HepG2 (cell line): ENCODE measurements around the gene CBFA2T2. TPM values are rescaled to one million over a fixed set of nuclear protein-coding genes. Genes with fewer than 3 reads are reported as not detected.

Experiments
- ATAC-seq: fragments of 200-7000 bp; cut with Tn5 transposase; 3 replicates; pipeline ENCODE4 v1.9.1; 2020; ENCODE audit warnings: mild to moderate bottlenecking, moderate library complexity
- BruUV-seq: library from RNA; stranded (reverse); fragments of 400-500 nt; replicated peaks from 2 replicates; lab custom pipeline; 2021; lab: Mats Ljungman, UMichigan
- CTCF ChIA-PET: fragments of 300-600 bp; formaldehyde crosslinking; extraction: SDS; loops from one replicate; lab custom pipeline; 2021; ENCODE audit warnings: low total read pairs, inconsistent platforms, low intra/inter-chr PET ratio; lab: Yijun Ruan, JAX
- POLR2A ChIA-PET: fragments of 350-600 bp; sonication (Branson Sonifier 250); formaldehyde crosslinking; loops from one replicate; lab custom pipeline; 2020; ENCODE audit warnings: antibody characterized with exemption, inconsistent platforms; lab: Yijun Ruan, JAX
- DNase-seq: peaks from one replicate; pipeline ENCODE4 v3.0.0-alpha.2; 2015; ENCODE audit warnings: low spot score
- FAIRE-seq: peaks from 3 replicates; lab custom pipeline; 2011; peaks lifted over from hg19 to GRCh38; lab: Jason Lieb, UNC
- H2AFZ ChIP-seq: one replicate; pipeline ENCODE4 v1.6.1; 2011; ENCODE audit warnings: low read length, inconsistent platforms
- H3K27ac ChIP-seq: fragments of 300-600 bp; 3 replicates; pipeline ENCODE4 v1.8.0; 2011; ENCODE audit warnings: mixed run types, mild to moderate bottlenecking, mixed read lengths, low read length, inconsistent platforms; ENCODE audit not compliant: insufficient read depth; ENCODE audit errors: extremely low read length
- H3K27me3 ChIP-seq, 2 experiments: fragments of 200-600 bp in 1 of 2; 2 replicates in 1 of 2; 3 replicates in 1 of 2; pipeline versions ENCODE4 v1.6.0 to v1.8.0; 2011; ENCODE audit warnings: low read length in 2 of 2, mild to moderate bottlenecking in 2 of 2, moderate library complexity in 2 of 2, inconsistent platforms in 1 of 2; ENCODE audit not compliant: insufficient read depth in 2 of 2, control insufficient read depth in 1 of 2
- H3K36me3 ChIP-seq, 2 experiments: fragments of 200-600 bp in 1 of 2; replicated peaks in 1 of 2; 2 replicates in 1 of 2; 3 replicates in 1 of 2; pipeline versions ENCODE4 v1.5.1 to v1.8.0; 2011; ENCODE audit warnings: low read length in 2 of 2, inconsistent platforms in 1 of 2; ENCODE audit not compliant: insufficient read depth in 2 of 2, control insufficient read depth in 1 of 2
- H3K4me1 ChIP-seq: 2 replicates; pipeline ENCODE4 v1.5.1; 2012; ENCODE audit warnings: low read length, inconsistent platforms; ENCODE audit not compliant: insufficient read depth
- H3K4me2 ChIP-seq: 2 replicates; pipeline ENCODE4 v1.6.0; 2011; ENCODE audit warnings: low read depth, low read length, inconsistent platforms
- H3K4me3 ChIP-seq, 3 experiments: fragments of 200-600 bp in 1 of 3; sonication (generic), shearing (Covaris generic) in 1 of 3; replicated peaks in 1 of 3; 2 replicates each; pipeline ENCODE4 v1.5.1; 2011 to 2016; ENCODE audit warnings: low read length in 3 of 3, inconsistent platforms in 2 of 3, low read depth in 2 of 3, mild to moderate bottlenecking in 2 of 3, control low read depth in 1 of 3, mixed read lengths in 1 of 3; ENCODE audit not compliant: insufficient read depth in 1 of 3
- H3K79me2 ChIP-seq: one replicate; pipeline ENCODE4 v1.6.1; 2011; ENCODE audit warnings: low read length, inconsistent platforms; ENCODE audit not compliant: insufficient read depth
- H3K9ac ChIP-seq: 2 replicates; pipeline ENCODE4 v1.6.0; 2011; ENCODE audit warnings: mild to moderate bottlenecking, low read depth, low read length, inconsistent platforms; ENCODE audit not compliant: insufficient read depth
- H3K9me3 ChIP-seq: 2 replicates; pipeline ENCODE4 v1.5.1; 2012; ENCODE audit warnings: mild to moderate bottlenecking, low read length
- H4K20me1 ChIP-seq: 2 replicates; pipeline ENCODE4 v1.6.0; 2011; ENCODE audit warnings: inconsistent platforms, mild to moderate bottlenecking, low read length, moderate library complexity; ENCODE audit not compliant: insufficient read depth
- CEBPG ChIP-seq: IDR thresholded peaks from 2 replicates; pipeline ENCODE4 v1.6.1; 2016
- HIVEP1 ChIP-seq: sonication (generic); formaldehyde crosslinking; IDR thresholded peaks from 2 replicates; pipeline ENCODE4 v1.4.0; 2020; ENCODE audit warnings: mild to moderate bottlenecking, missing genetic modification reagents
- HOXA9 ChIP-seq: sonication (generic); formaldehyde crosslinking; IDR thresholded peaks from 2 replicates; pipeline ENCODE4 v1.8.1; 2022; ENCODE audit warnings: missing genetic modification reagents, mild to moderate bottlenecking, moderate library complexity, borderline replicate concordance
- KLF11 ChIP-seq: IDR thresholded peaks from 2 replicates; pipeline ENCODE4 v1.6.1; 2016; ENCODE audit warnings: missing compliant biosample characterization
- NFKB2 ChIP-seq: sonication (generic); formaldehyde crosslinking; IDR thresholded peaks from 2 replicates; pipeline ENCODE4 v1.4.0; 2020; ENCODE audit warnings: missing genetic modification reagents, borderline replicate concordance
- PLRG1 ChIP-seq: fragments of 450-650 bp; conservative IDR thresholded peaks from 2 replicates; pipeline ENCODE4 v1.6.1; 2016
- RAD21 ChIP-seq: fragments of 450-650 bp; formaldehyde crosslinking; IDR thresholded peaks from 2 replicates; pipeline ENCODE4 v1.5.0; 2020; ENCODE audit warnings: mild to moderate bottlenecking
- TBP ChIP-seq: sonication (generic); formaldehyde crosslinking; IDR thresholded peaks from 2 replicates; pipeline ENCODE4 v1.5.0; 2020; ENCODE audit warnings: missing genetic modification reagents
- TGIF2 ChIP-seq: IDR thresholded peaks from 2 replicates; pipeline ENCODE4 v1.6.1; 2016; ENCODE audit warnings: control low read depth, missing compliant biosample characterization
- ZBTB34 ChIP-seq: sonication (generic); formaldehyde crosslinking; IDR thresholded peaks from 2 replicates; pipeline ENCODE4 v1.8.0; 2022; ENCODE audit warnings: mild to moderate bottlenecking, missing genetic modification reagents
- ZNF333 ChIP-seq: sonication (generic); formaldehyde crosslinking; IDR thresholded peaks from 2 replicates; pipeline ENCODE4 v1.4.0; 2020; ENCODE audit warnings: mild to moderate bottlenecking, missing genetic modification reagents, borderline replicate concordance
- ZNF430 ChIP-seq: sonication (generic); formaldehyde crosslinking; IDR thresholded peaks from 2 replicates; pipeline ENCODE4 v1.9.0; 2021; ENCODE audit warnings: mild to moderate bottlenecking, missing genetic modification reagents
- ZNF572 ChIP-seq: sonication (generic); formaldehyde crosslinking; IDR thresholded peaks from 2 replicates; pipeline ENCODE4 v1.5.1; 2020; ENCODE audit warnings: mild to moderate bottlenecking, missing genetic modification reagents
- ZNF629 ChIP-seq: sonication (generic); formaldehyde crosslinking; conservative IDR thresholded peaks from 2 replicates; pipeline ENCODE4 v1.5.0; 2020; ENCODE audit warnings: missing genetic modification reagents
- ZNF75D ChIP-seq: sonication (generic); formaldehyde crosslinking; IDR thresholded peaks from 2 replicates; pipeline ENCODE4 v1.8.1; 2023; ENCODE audit warnings: missing genetic modification reagents, mild to moderate bottlenecking, borderline replicate concordance
- WGBS: methylation state at CpG from one replicate; pipeline ENCODE4 v1.1.6; 2017; ENCODE audit warnings: low lambda C conversion rate; 5-methylcytosine and 5-hydroxymethylcytosine counted together
- in situ Hi-C: cut with HindIII; loops from 2 replicates; pipeline ENCODE4 v1.10.0; 2017; ENCODE audit warnings: low pct_unique_long_range_greater_than_20kb; ENCODE audit not compliant: extremely low pct_ligation_motif_present
- intact Hi-C: fragments of 100-400 bp; cut with micrococcal nuclease; formaldehyde crosslinking; loops from one replicate; pipeline ENCODE4 v1.10.0; 2022; ENCODE audit not compliant: unreplicated experiment
- polyA plus RNA-seq, 8 experiments: library from polyadenylated mRNA; depleted of rRNA in 3 of 8; stranded (reverse) in 7 of 8; unstranded in 1 of 8; fragments of >200 nt; fragmentation: Illumina TruSeq in 4 of 8; extraction: Trizol in 4 of 8; gene quantifications; 2 replicates each; pipeline versions ENCODE4 v1.2.1 to v1.2.3, GENCODE V29; 2011 to 2016; ENCODE audit warnings: low read depth in 4 of 8, missing spikeins in 1 of 8, mixed read lengths in 1 of 8; ENCODE audit not compliant: insufficient read depth in 1 of 8
- total RNA-seq, 5 experiments: library from RNA; depleted of rRNA; stranded (reverse); fragments of >200 nt; fragmentation: Illumina TruSeq; extraction: Trizol; gene quantifications; 2 replicates each; pipeline ENCODE4 v1.2.3, GENCODE V29; 2016; ENCODE audit warnings: low read depth in 1 of 5
- TF ChIP-seq, protein P1 (sequence below): sonication (generic); formaldehyde crosslinking; IDR thresholded peaks from 2 replicates; pipeline ENCODE4 v1.9.0; 2022; ENCODE audit warnings: missing genetic modification reagents, mild to moderate bottlenecking, borderline replicate concordance
- TF ChIP-seq, protein P2 (sequence below): sonication (generic); formaldehyde crosslinking; IDR thresholded peaks from 2 replicates; pipeline ENCODE4 v1.8.1; 2023; ENCODE audit warnings: missing genetic modification reagents, mild to moderate bottlenecking, borderline replicate concordance
- TF ChIP-seq, protein P3 (sequence below): sonication (generic); formaldehyde crosslinking; IDR thresholded peaks from 2 replicates; pipeline ENCODE4 v1.5.0; 2020; ENCODE audit warnings: missing genetic modification reagents

Gene CBFA2T2
- total and polyA plus RNA-seq, 2 of the 13 experiments (the other 11 are each of a cell fraction or from before 2014, with no cell fraction given), result 6.3 to 21.2 TPM

DNA sequence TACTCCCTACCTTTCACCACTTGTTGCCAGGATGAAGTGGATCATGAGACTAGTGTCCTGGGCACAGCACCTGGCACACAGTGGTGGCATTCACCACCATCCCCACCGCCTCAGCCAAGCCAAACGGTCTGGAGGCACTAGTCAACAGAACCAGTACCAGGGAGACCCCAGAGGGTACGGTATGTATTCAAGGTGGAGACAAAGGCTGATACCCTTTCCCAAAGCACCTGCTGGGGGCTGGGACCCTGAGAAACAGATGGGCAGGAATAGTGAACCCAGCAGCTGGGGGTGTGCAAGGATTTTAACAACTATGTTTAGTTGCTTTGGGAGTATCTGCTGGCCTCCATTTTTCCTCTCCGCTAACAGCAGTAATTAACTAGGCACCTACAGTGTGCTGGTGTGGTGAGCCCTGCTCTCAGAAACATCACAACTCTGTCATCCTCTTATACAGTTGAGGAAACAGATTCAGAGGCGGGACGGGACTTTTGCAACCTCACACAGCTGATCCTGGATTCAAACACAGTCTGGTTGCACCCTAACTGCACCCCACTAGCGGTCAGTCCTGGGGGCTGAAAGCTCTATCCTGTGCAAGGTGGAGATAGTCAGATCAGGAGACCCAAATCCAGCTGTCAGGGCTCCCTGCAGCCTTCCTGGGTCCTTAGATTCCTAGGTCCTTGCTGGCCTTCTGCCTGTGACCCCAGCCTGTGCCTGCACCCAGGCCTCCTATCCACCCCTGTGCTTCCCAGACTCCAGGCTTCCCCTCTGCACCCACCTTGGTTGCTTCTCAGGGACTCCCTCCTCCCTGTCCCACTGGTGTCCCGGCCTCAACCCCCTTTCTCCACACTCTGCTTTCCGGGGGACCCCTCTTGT, 47.5 kb upstream of the CBFA2T2 start:
- no peaks in the 10 kb centered on the region for H4K20me1 ChIP-seq
- POLR2A ChIA-PET, result interaction anchor here (1.2 to 4.4 kb wide), 10 partner anchors 11 to 230 kb away, joined by 3 to 36 read pairs (median 9); partner anchors contain the start of genes CBFA2T2 and CDK5RAP1
- H3K36me3 ChIP-seq, result no peaks in the 10 kb centered on the region; a peak in 1 of 5 replicates
- FAIRE-seq (peak; percentile 15), DNase-seq (no peak), ATAC-seq (peak; percentile 8)
- intact Hi-C loops, result loop anchor here (1.0 to 10.0 kb wide), 3 partner anchors 42 to 292 kb away; partner anchors contain the start of genes CDK5RAP1 and ZNF341
- no peaks in the 10 kb centered on the region for H3K79me2 ChIP-seq
- peaks cover 54% of the 10 kb centered on the region for H3K4me1 ChIP-seq
- no peak overlapping the region for H2AFZ ChIP-seq
- no peak overlapping the region for H3K27ac ChIP-seq
- CTCF ChIA-PET, result no interaction called here
- no peaks in the 10 kb centered on the region for H3K9me3 ChIP-seq
- in situ Hi-C loops, result no loop called here
- H3K27me3 ChIP-seq, result peaks cover 0 to 10% of the 10 kb centered on the region in 2 experiments; a peak in 2 of 5 replicates
- WGBS, result 39% methylated on average over 9 of the region's 9 CpGs
- peak overlapping the region; percentile 64 to 95 (median 72) for H3K4me3 ChIP-seq
- TSS peak; percentile 53 for BruUV-seq
- H3K4me2 ChIP-seq, result peak overlapping the region; percentile 97
- peak overlapping the region; percentile 66 for H3K9ac ChIP-seq
- TF ChIP-seq HOXA9 (CRISPR knock-in tag), result no peak
- TF ChIP-seq CEBPG (CRISPR knock-in tag), result peak; percentile 12; the same call in 1 of the 2 replicates
- TF ChIP-seq ZNF572 (CRISPR knock-in tag), result peak; percentile 72; the same call in 1 of the 2 replicates
- TF ChIP-seq ZNF75D, result no peak
- TF ChIP-seq KLF11 (CRISPR knock-in tag), result no peak
- TF ChIP-seq RAD21 (CRISPR knock-in tag), result no peak
- 0 out of 2 replicates have a peak, but pooled peaks have one; percentile 27 for TF ChIP-seq TGIF2
- TF ChIP-seq ZBTB34 (CRISPR knock-in tag), result 0 out of 2 replicates have a peak, but pooled peaks have one; percentile 57
- TF ChIP-seq, protein P1, sequence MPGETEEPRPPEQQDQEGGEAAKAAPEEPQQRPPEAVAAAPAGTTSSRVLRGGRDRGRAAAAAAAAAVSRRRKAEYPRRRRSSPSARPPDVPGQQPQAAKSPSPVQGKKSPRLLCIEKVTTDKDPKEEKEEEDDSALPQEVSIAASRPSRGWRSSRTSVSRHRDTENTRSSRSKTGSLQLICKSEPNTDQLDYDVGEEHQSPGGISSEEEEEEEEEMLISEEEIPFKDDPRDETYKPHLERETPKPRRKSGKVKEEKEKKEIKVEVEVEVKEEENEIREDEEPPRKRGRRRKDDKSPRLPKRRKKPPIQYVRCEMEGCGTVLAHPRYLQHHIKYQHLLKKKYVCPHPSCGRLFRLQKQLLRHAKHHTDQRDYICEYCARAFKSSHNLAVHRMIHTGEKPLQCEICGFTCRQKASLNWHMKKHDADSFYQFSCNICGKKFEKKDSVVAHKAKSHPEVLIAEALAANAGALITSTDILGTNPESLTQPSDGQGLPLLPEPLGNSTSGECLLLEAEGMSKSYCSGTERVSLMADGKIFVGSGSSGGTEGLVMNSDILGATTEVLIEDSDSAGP (CRISPR knock-in tag), result peak; percentile 55; the same call in 1 of the 2 replicates
- TF ChIP-seq, protein P2, sequence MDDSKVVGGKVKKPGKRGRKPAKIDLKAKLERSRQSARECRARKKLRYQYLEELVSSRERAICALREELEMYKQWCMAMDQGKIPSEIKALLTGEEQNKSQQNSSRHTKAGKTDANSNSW (CRISPR knock-in tag), result no peak
- TF ChIP-seq ZNF333 (CRISPR knock-in tag), result 0 out of 2 replicates have a peak, but pooled peaks have one; percentile 33
- peak; percentile 24; the same call in 1 of the 2 replicates for TF ChIP-seq NFKB2 (CRISPR knock-in tag)
- TF ChIP-seq, protein P3, sequence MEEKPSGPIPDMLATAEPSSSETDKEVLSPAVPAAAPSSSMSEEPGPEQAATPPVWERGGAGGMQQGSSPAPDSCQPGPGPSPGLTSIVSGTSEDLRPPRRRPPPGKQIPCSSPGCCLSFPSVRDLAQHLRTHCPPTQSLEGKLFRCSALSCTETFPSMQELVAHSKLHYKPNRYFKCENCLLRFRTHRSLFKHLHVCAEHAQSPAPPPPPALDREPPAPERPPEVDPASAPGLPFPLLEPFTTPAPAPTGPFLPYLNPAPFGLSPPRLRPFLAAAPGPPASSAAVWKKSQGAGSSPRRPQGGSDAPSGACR (CRISPR knock-in tag), result 0 out of 2 replicates have a peak, but pooled peaks have one; percentile 24
- TF ChIP-seq HIVEP1 (CRISPR knock-in tag), result peak; percentile 67; the same call in 1 of the 2 replicates
- no peak for TF ChIP-seq TBP (CRISPR knock-in tag)
- no peak for TF ChIP-seq PLRG1
- TF ChIP-seq ZNF430 (CRISPR knock-in tag), result 0 out of 2 replicates have a peak, but pooled peaks have one; percentile 26
- TF ChIP-seq ZNF629 (CRISPR knock-in tag), result no peak
